HCT116 (cell line): Measurements from ENCODE around the gene CMA1. TPM values are rescaled to one million over a fixed set of nuclear protein-coding genes. Genes with fewer than 3 reads are reported as not detected.
"Not testable (repeated sequence)": the region's sequence is repeated elsewhere in the genome, so short reads cannot be mapped to it uniquely, and the experiment has no call there.

Experiments
- ATAC-seq: fragments of 200-7000 bp; cut with Tn5 transposase; 2 replicates; pipeline ENCODE4 v1.9.1; 2020; ENCODE audit warnings: mild to moderate bottlenecking, moderate library complexity
- BruUV-seq: library from RNA; stranded (reverse); fragments of 400-500 nt; replicated peaks from 2 replicates; lab custom pipeline; 2021; lab: Mats Ljungman, UMichigan
- CTCF ChIA-PET: fragments of 300-600 bp; sonication (Branson Sonifier 250); formaldehyde crosslinking; loops from one replicate; lab custom pipeline; 2021; ENCODE audit warnings: antibody characterized with exemption; lab: Charles Lee
- POLR2A ChIA-PET: fragments of 300-600, 350-600 bp; sonication (Branson Sonifier 250); formaldehyde crosslinking; loops from one replicate; lab custom pipeline; 2021; ENCODE audit warnings: antibody characterized with exemption; lab: Charles Lee
- RAD21 ChIA-PET, 2 experiments: fragments of 300-600 bp; sonication (Branson Sonifier 250); formaldehyde crosslinking; loops; one replicate each; lab custom pipeline; 2023; ENCODE audit warnings: low total read pairs in 2 of 2; ENCODE audit not compliant: uncharacterized antibody in 2 of 2, unreplicated experiment in 2 of 2, low non-redundant PET in 1 of 2; lab: Charles Lee
- DNase-seq: peaks from one replicate; pipeline ENCODE4 v3.0.0-alpha.2; 2010; ENCODE audit warnings: low read depth, low spot score
- H2AFZ ChIP-seq: fragments of 200-600 bp; shearing (Covaris generic), sonication (generic); 2 replicates; pipeline ENCODE4 v1.6.1; 2017; ENCODE audit warnings: low read depth, mixed run types, mixed read lengths, antibody characterized with exemption, low read length; ENCODE audit not compliant: poor library complexity, severe bottlenecking
- H3K27ac ChIP-seq: 2 replicates; pipeline ENCODE4 v1.5.1; 2012; ENCODE audit warnings: low read depth, low read length
- H3K27me3 ChIP-seq: fragments of 200-600 bp; sonication (generic); 2 replicates; pipeline ENCODE4 v1.6.1; 2016; ENCODE audit warnings: mixed run types, low read length, mixed read lengths; ENCODE audit not compliant: insufficient read depth
- H3K36me3 ChIP-seq, 2 experiments: fragments of 200-500 bp in 1 of 2; fragments of 200-600 bp in 1 of 2; sonication (Bioruptor generic) in 1 of 2; sonication (generic) in 1 of 2; 2 replicates each; pipeline versions ENCODE4 v1.5.1 to v1.6.1; 2014 to 2016; ENCODE audit warnings: low read length in 2 of 2, inconsistent platforms in 1 of 2, mixed read lengths in 1 of 2, mixed run types in 1 of 2; ENCODE audit not compliant: insufficient read depth in 2 of 2, control insufficient read depth in 1 of 2
- H3K4me1 ChIP-seq, 2 experiments: fragments of 200-600 bp in 1 of 2; sonication (generic) in 1 of 2; 2 replicates each; pipeline versions ENCODE4 v1.5.1 to v1.6.1; 2012 to 2017; ENCODE audit warnings: low read length in 2 of 2, inconsistent platforms in 1 of 2, mild to moderate bottlenecking in 1 of 2, mixed read lengths in 1 of 2, mixed run types in 1 of 2, moderate library complexity in 1 of 2; ENCODE audit not compliant: insufficient read depth in 2 of 2, control insufficient read depth in 1 of 2
- H3K4me2 ChIP-seq: fragments of 200-600 bp; sonication (generic); 2 replicates; pipeline ENCODE4 v1.6.1; 2017; ENCODE audit warnings: mixed run types, low read length, mixed read lengths
- H3K4me3 ChIP-seq, 2 experiments: fragments of 200-600 bp in 1 of 2; sonication (generic) in 1 of 2; replicated peaks in 1 of 2; 2 replicates each; pipeline ENCODE4 v1.5.1; 2011 to 2016; ENCODE audit warnings: low read length in 2 of 2, control low read depth in 1 of 2, low read depth in 1 of 2, mild to moderate bottlenecking in 1 of 2, mixed read lengths in 1 of 2, mixed run types in 1 of 2
- H3K79me2 ChIP-seq: fragments of 200-600 bp; sonication (generic); 2 replicates; pipeline ENCODE4 v1.6.1; 2017; ENCODE audit warnings: mild to moderate bottlenecking, mixed run types, low read length, moderate library complexity, mixed read lengths; ENCODE audit not compliant: insufficient read depth
- H3K9ac ChIP-seq: fragments of 200-600 bp; sonication (generic); 2 replicates; pipeline ENCODE4 v1.6.1; 2016; ENCODE audit warnings: low read length, mixed read lengths
- H3K9me2 ChIP-seq: fragments of 200-600 bp; sonication (generic), shearing (Covaris generic); 2 replicates; pipeline ENCODE4 v1.6.1; 2017; ENCODE audit warnings: mixed run types, mild to moderate bottlenecking, moderate library complexity; ENCODE audit not compliant: insufficient read depth
- H3K9me3 ChIP-seq, 2 experiments: fragments of 200-500 bp in 1 of 2; fragments of 200-600 bp in 1 of 2; sonication (Bioruptor generic) in 1 of 2; sonication (generic) in 1 of 2; 2 replicates each; pipeline ENCODE4 v1.6.1; 2014 to 2017; ENCODE audit warnings: low read length in 2 of 2, mixed read lengths in 2 of 2, inconsistent platforms in 1 of 2, low read depth in 1 of 2, mild to moderate bottlenecking in 1 of 2, mixed run types in 1 of 2, moderate library complexity in 1 of 2; ENCODE audit not compliant: control insufficient read depth in 1 of 2, insufficient read depth in 1 of 2
- H4K20me1 ChIP-seq: fragments of 200-600 bp; sonication (generic), shearing (Covaris generic); 2 replicates; pipeline ENCODE4 v1.6.1; 2017; ENCODE audit warnings: mixed run types, mild to moderate bottlenecking, moderate library complexity; ENCODE audit not compliant: insufficient read depth
- CBX3 ChIP-seq: IDR thresholded peaks from 2 replicates; pipeline ENCODE4 v1.6.1; 2012; ENCODE audit warnings: low read depth
- CEBPB ChIP-seq: IDR thresholded peaks from 2 replicates; pipeline ENCODE4 v1.6.1; 2012; ENCODE audit warnings: low read depth
- ELF1 ChIP-seq: IDR thresholded peaks from 2 replicates; pipeline ENCODE4 v1.6.1; 2012; ENCODE audit warnings: low read depth, borderline replicate concordance
- EZH2 ChIP-seq: fragments of 200-600 bp; sonication (generic); IDR thresholded peaks from 2 replicates; pipeline ENCODE4 v1.6.1; 2017; ENCODE audit warnings: antibody characterized with exemption, mixed run types
- EZH2phosphoT487 ChIP-seq: fragments of 200-600 bp; IDR thresholded peaks from 2 replicates; pipeline ENCODE4 v1.6.1; 2018; ENCODE audit warnings: antibody characterized with exemption, borderline replicate concordance
- FOSL1 ChIP-seq: IDR thresholded peaks from 2 replicates; pipeline ENCODE4 v1.6.1; 2012; ENCODE audit warnings: low read depth
- POLR2AphosphoS5 ChIP-seq: IDR thresholded peaks from 2 replicates; pipeline ENCODE4 v1.6.1; 2011; ENCODE audit warnings: mild to moderate bottlenecking, low read depth, low read length, moderate library complexity
- RAD21 ChIP-seq: IDR thresholded peaks from 2 replicates; pipeline ENCODE4 v1.6.1; 2012; ENCODE audit warnings: low read depth, mild to moderate bottlenecking
- YY1 ChIP-seq: IDR thresholded peaks from 2 replicates; pipeline ENCODE4 v1.6.1; 2011; ENCODE audit warnings: low read length, low read depth, moderate library complexity, mild to moderate bottlenecking; ENCODE audit not compliant: insufficient replicate concordance; ENCODE audit errors: extremely low read depth
- ZFX ChIP-seq: fragments of 450-650 bp; IDR thresholded peaks from 2 replicates; pipeline ENCODE4 v1.6.1; 2017
- intact Hi-C: fragments of 100-400 bp; cut with micrococcal nuclease; formaldehyde crosslinking; loops from 2 replicates; pipeline ENCODE4 v1.10.0; 2022
- total RNA-seq: library from RNA; stranded (reverse); gene quantifications from one replicate; pipeline ENCODE4 v1.2.1, GENCODE V29; 2021; ENCODE audit not compliant: unreplicated experiment
- TF ChIP-seq, protein P1 (sequence below), 3 experiments: fragments of 200-600 bp in 1 of 3; sonication (generic) in 1 of 3; IDR thresholded peaks in 2 of 3; conservative IDR thresholded peaks in 1 of 3; 2 replicates each; pipeline ENCODE4 v1.5.1; 2012 to 2017; ENCODE audit warnings: low read depth in 2 of 3, low read length in 2 of 3, antibody characterized with exemption in 1 of 3, borderline replicate concordance in 1 of 3, control low read depth in 1 of 3, mild to moderate bottlenecking in 1 of 3, mixed read lengths in 1 of 3, mixed run types in 1 of 3, moderate library complexity in 1 of 3; ENCODE audit not compliant: insufficient read depth in 1 of 3
- TF ChIP-seq, protein P2 (sequence below): IDR thresholded peaks from 2 replicates; pipeline ENCODE4 v1.6.1; 2011; ENCODE audit warnings: mild to moderate bottlenecking, low read length, moderate library complexity; ENCODE audit not compliant: insufficient replicate concordance; ENCODE audit errors: extremely low read depth

CMA1 gene
- total RNA-seq, 1 experiment from 2014 or later = not detected

DNA sequence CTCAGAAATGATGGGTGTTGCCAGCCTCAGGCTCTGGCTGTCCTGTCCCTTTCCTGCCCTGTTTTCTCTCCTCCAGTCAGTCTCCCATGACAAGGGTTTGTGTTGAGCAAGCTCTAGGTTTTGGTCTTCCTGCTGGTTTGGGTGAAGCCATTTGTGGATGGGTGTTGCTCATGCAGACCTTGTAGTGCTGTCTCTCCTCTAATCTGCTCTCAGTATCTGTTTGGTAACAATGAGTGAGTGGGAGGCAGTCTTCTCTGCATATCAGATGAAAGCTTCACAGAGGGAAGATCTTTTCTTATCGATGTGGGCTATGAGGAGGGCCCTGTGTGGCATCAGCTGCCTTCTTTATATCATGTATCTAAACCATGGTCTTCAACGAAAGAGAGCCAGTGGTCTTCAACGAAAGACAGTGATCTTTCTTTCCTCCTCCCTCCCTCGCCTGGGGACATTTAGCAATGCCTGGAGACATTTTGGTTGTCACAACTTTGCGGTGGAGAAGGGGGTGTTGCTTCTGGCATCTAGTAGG lies 3.6 kb downstream of the CMA1 start:
- Histone ChIP-seq H2AFZ (no peak overlapping the region), H3K9me2 (no peaks in the 10 kb centered on the region), H3K27ac (no peak overlapping the region), H3K27me3 (peaks cover 22% of the 10 kb centered on the region), H3K79me2 (no peaks in the 10 kb centered on the region), H3K4me2 (no peak overlapping the region), H3K9me3 (no peaks in the 10 kb centered on the region), H3K9ac (no peak overlapping the region), H4K20me1 (no peaks in the 10 kb centered on the region), H3K4me1 (no peaks in the 10 kb centered on the region), H3K4me3 (no peak overlapping the region), H3K36me3 (no peaks in the 10 kb centered on the region)
- intact Hi-C loops = no loop called here
- DNase-seq = no peak
- no peak for ATAC-seq
- ChIA-PET RAD21 (no interaction called here), CTCF (no interaction called here), POLR2A (no interaction called here)
- no TSS peak for BruUV-seq
- TF ChIP-seq EZH2phosphoT487 (no peak), CEBPB (no peak), EZH2 (no peak), CBX3 (no peak), ELF1 (no peak), ZFX (no peak), YY1 (no peak), RAD21 (no peak), POLR2AphosphoS5 (no peak), FOSL1 (no peak)
- TF ChIP-seq, protein P1, sequence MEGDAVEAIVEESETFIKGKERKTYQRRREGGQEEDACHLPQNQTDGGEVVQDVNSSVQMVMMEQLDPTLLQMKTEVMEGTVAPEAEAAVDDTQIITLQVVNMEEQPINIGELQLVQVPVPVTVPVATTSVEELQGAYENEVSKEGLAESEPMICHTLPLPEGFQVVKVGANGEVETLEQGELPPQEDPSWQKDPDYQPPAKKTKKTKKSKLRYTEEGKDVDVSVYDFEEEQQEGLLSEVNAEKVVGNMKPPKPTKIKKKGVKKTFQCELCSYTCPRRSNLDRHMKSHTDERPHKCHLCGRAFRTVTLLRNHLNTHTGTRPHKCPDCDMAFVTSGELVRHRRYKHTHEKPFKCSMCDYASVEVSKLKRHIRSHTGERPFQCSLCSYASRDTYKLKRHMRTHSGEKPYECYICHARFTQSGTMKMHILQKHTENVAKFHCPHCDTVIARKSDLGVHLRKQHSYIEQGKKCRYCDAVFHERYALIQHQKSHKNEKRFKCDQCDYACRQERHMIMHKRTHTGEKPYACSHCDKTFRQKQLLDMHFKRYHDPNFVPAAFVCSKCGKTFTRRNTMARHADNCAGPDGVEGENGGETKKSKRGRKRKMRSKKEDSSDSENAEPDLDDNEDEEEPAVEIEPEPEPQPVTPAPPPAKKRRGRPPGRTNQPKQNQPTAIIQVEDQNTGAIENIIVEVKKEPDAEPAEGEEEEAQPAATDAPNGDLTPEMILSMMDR (IDR thresholded peaks at IDR 0.05 in 2 of 3, conservative IDR thresholded peaks at IDR 0.05 in 1 of 3; ENCODE audit: borderline replicate concordance in 1 of 3, insufficient read depth in 1 of 3, low read depth in 2 of 3, low read length in 2 of 3) = no peak
- TF ChIP-seq, protein P2, sequence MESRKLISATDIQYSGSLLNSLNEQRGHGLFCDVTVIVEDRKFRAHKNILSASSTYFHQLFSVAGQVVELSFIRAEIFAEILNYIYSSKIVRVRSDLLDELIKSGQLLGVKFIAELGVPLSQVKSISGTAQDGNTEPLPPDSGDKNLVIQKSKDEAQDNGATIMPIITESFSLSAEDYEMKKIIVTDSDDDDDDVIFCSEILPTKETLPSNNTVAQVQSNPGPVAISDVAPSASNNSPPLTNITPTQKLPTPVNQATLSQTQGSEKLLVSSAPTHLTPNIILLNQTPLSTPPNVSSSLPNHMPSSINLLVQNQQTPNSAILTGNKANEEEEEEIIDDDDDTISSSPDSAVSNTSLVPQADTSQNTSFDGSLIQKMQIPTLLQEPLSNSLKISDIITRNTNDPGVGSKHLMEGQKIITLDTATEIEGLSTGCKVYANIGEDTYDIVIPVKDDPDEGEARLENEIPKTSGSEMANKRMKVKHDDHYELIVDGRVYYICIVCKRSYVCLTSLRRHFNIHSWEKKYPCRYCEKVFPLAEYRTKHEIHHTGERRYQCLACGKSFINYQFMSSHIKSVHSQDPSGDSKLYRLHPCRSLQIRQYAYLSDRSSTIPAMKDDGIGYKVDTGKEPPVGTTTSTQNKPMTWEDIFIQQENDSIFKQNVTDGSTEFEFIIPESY = no peak

DNA sequence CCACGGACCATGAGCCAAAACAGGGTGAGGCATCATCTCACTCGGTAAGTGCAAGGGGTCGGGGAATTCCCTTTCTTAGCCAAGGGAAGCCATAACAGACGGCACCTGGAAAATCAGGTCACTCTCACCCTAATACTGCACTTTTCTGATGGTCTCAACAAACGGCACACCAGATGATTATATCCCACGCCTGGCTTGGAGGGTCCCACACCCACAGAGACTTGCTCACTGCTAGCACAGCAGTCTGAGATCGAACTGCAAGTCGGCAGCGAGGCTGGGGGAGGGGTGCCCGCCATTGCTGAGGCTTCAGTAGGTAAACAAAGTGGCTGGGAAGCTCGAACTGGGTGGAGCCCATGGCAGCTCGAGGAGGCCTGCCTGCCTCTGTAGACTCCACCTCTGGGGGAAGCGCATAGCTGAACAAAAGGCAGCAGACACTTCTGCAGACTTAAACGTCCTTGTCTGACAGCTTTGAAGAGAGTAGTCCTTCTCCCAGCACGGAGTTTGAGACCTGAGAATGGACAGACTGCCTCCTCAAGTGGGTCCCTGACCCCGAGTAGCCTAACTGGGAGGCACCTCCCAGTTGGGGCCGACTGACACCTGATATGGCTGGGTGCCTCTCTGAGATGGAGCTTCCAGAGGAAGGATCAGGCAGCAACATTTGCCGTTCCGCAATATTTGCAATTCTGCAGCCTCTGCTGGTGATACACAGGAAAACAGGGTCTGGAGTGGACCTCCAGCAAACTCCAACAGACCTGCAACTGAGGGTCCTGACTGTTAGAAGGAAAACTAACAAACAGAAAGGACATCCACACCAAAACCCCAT lies 16.3 kb downstream of the CMA1 start:
- H2AFZ ChIP-seq, ATAC-seq, H3K9ac ChIP-seq, H3K27ac ChIP-seq, BruUV-seq, H4K20me1 ChIP-seq, DNase-seq, H3K79me2 ChIP-seq, H3K9me2 ChIP-seq, H3K27me3 ChIP-seq, H3K4me3 ChIP-seq, H3K4me2 ChIP-seq, H3K9me3 ChIP-seq, POLR2A ChIA-PET, H3K4me1 ChIP-seq, H3K36me3 ChIP-seq, RAD21 ChIA-PET, intact Hi-C loops: not testable (repeated sequence)
- CTCF ChIA-PET = interaction anchor here (1.0 kb wide), 1 partner anchor 10 kb away, joined by 4 read pairs; no protein-coding TSS in a partner anchor
